ENCODE measurements around the gene TRPC4.
A peak's percentile ranks its signal among the peaks of the same experiment; 100 is the strongest.

GRCh38 chr13:37640499-37640898 lies 229.1 kb downstream of the TRPC4 start:
- TF ChIP-seq CTCF (IDR thresholded peaks at IDR 0.05) (peak; percentile 26 to 53 (median 39)), POLR2A (IDR thresholded peaks at IDR 0.05) (no peak)
